ENCODE results near the gene SLAMF1. TPM values are rescaled to one million over a fixed set of nuclear protein-coding genes. Genes with fewer than 3 reads are reported as not detected.

SLAMF1 gene
- total RNA-seq, 1 experiment from 2014 or later = 2.2 TPM

- H3K4me3 ChIP-seq (ENCODE audit: low read depth, low read length, poor library complexity, severe bottlenecking) = no peak overlapping the region
- no peaks in the 10 kb centered on the region for H3K36me3 ChIP-seq (ENCODE audit: insufficient read depth, low read length, poor library complexity, severe bottlenecking)
- no peaks in the 10 kb centered on the region for H3K9me3 ChIP-seq (ENCODE audit: low read depth, low read length, poor library complexity, severe bottlenecking)
- TF ChIP-seq CTCF (conservative IDR thresholded peaks at IDR 0.05; ENCODE audit: low read depth, low read length) (no peak), EZH2 (IDR thresholded peaks at IDR 0.05; ENCODE audit: borderline replicate concordance, low read depth, low read length, poor library complexity, severe bottlenecking) (no peak)
- BruUV-seq (replicated peaks) = no TSS peak
- no peaks in the 10 kb centered on the region for H3K27me3 ChIP-seq (replicated peaks; ENCODE audit: insufficient read depth, low read depth, low read length, poor library complexity)
- H3K4me1 ChIP-seq (ENCODE audit: insufficient read depth, low read length, poor library complexity, severe bottlenecking) = peaks cover 3% of the 10 kb centered on the region
- ChIA-PET POLR2A (ENCODE audit: low non-redundant PET) (no interaction called here), CTCF (no interaction called here)
- intact Hi-C loops (cut with micrococcal nuclease; ENCODE audit: unreplicated experiment) = no loop called here
- DNase-seq (ENCODE audit: low spot score) = no peak
- H3K27ac ChIP-seq (ENCODE audit: low read depth, low read length, poor library complexity, severe bottlenecking) = no peak overlapping the region
Measured at GRCh38 chr1:160637065-160637464, 9.8 kb downstream of the SLAMF1 start.

GRCh38 chr1:160636547-160636946 is 10.3 kb downstream of the SLAMF1 start:
- POLR2A ChIA-PET (ENCODE audit: low non-redundant PET) = no interaction called here
- no TSS peak for BruUV-seq (replicated peaks)
- no peaks in the 10 kb centered on the region for H3K27me3 ChIP-seq (replicated peaks; ENCODE audit: insufficient read depth, low read depth, low read length, poor library complexity)
- H3K4me1 ChIP-seq (ENCODE audit: insufficient read depth, low read length, poor library complexity, severe bottlenecking) = peaks cover 3% of the 10 kb centered on the region
- no peaks in the 10 kb centered on the region for H3K9me3 ChIP-seq (ENCODE audit: low read depth, low read length, poor library complexity, severe bottlenecking)
- no peak for TF ChIP-seq CTCF (conservative IDR thresholded peaks at IDR 0.05; ENCODE audit: low read depth, low read length)
- no peak for TF ChIP-seq EZH2 (IDR thresholded peaks at IDR 0.05; ENCODE audit: borderline replicate concordance, low read depth, low read length, poor library complexity, severe bottlenecking)
- H3K27ac ChIP-seq (ENCODE audit: low read depth, low read length, poor library complexity, severe bottlenecking) = no peak overlapping the region
- H3K4me3 ChIP-seq (ENCODE audit: low read depth, low read length, poor library complexity, severe bottlenecking) = no peak overlapping the region
- DNase-seq (ENCODE audit: low spot score) = no peak
- CTCF ChIA-PET = no interaction called here
- no peaks in the 10 kb centered on the region for H3K36me3 ChIP-seq (ENCODE audit: insufficient read depth, low read length, poor library complexity, severe bottlenecking)
- intact Hi-C loops (cut with micrococcal nuclease; ENCODE audit: unreplicated experiment) = no loop called here

GRCh38 chr1:160636076-160636475 is 10.8 kb downstream of the SLAMF1 start:
- H3K4me1 ChIP-seq (ENCODE audit: insufficient read depth, low read length, poor library complexity, severe bottlenecking) = peaks cover 7% of the 10 kb centered on the region
- no peaks in the 10 kb centered on the region for H3K27me3 ChIP-seq (replicated peaks; ENCODE audit: insufficient read depth, low read depth, low read length, poor library complexity)
- ChIA-PET POLR2A (ENCODE audit: low non-redundant PET) (no interaction called here), CTCF (no interaction called here)
- no peak overlapping the region for H3K4me3 ChIP-seq (ENCODE audit: low read depth, low read length, poor library complexity, severe bottlenecking)
- BruUV-seq (replicated peaks) = no TSS peak
- intact Hi-C loops (cut with micrococcal nuclease; ENCODE audit: unreplicated experiment) = no loop called here
- no peak for DNase-seq (ENCODE audit: low spot score)
- H3K27ac ChIP-seq (ENCODE audit: low read depth, low read length, poor library complexity, severe bottlenecking) = no peak overlapping the region
- H3K36me3 ChIP-seq (ENCODE audit: insufficient read depth, low read length, poor library complexity, severe bottlenecking) = no peaks in the 10 kb centered on the region
- no peak for TF ChIP-seq EZH2 (IDR thresholded peaks at IDR 0.05; ENCODE audit: borderline replicate concordance, low read depth, low read length, poor library complexity, severe bottlenecking)
- H3K9me3 ChIP-seq (ENCODE audit: low read depth, low read length, poor library complexity, severe bottlenecking) = no peaks in the 10 kb centered on the region

All from A673 (cell line).